GM12874 (cell line): ENCODE measurements around the gene HOXA5.

Experiments used
- CTCF ChIP-seq: IDR thresholded peaks from 2 replicates; pipeline ENCODE4 v1.5.1; 2011; ENCODE audit warnings: low read depth, mild to moderate bottlenecking, control low read depth, low read length, moderate library complexity; ENCODE audit not compliant: insufficient read depth

Gene HOXA5

GRCh38 chr7:27123477-27124053 is 19.9 kb downstream of the HOXA5 start:
- TF ChIP-seq CTCF, result no peak

- TF ChIP-seq CTCF, result no peak
These were observed 20.4 kb downstream of the HOXA5 start for GRCh38 chr7:27123007-27123476.

GRCh38 chr7:27122077-27122910 is 21.2 kb downstream of the HOXA5 start:
- TF ChIP-seq CTCF, result no peak

- no peak for TF ChIP-seq CTCF
These were observed 21.8 kb downstream of the HOXA5 start for GRCh38 chr7:27121684-27122076.

- TF ChIP-seq CTCF, result no peak
These were observed 24.0 kb downstream of the HOXA5 start for GRCh38 chr7:27119412-27119911.

GRCh38 chr7:27118580-27118979 is 24.9 kb downstream of the HOXA5 start:
- no peak for TF ChIP-seq CTCF

- TF ChIP-seq CTCF, result no peak
These were observed 25.5 kb downstream of the HOXA5 start for GRCh38 chr7:27117887-27118491.
